Testis (tissue), 3 donors: ENCODE results near the gene PAF1. TPM values are rescaled to one million over a fixed set of nuclear protein-coding genes. Genes with fewer than 3 reads are reported as not detected.

Source experiments
- DNase-seq: peaks from one replicate; pipeline ENCODE4 v3.0.0-alpha.2; 2019
- H3K27ac ChIP-seq, 2 donors: fragments of 200-600 bp; sonication (generic); one replicate each; pipeline ENCODE4 v1.5.1; 2019
- H3K27me3 ChIP-seq: fragments of 200-600 bp; sonication (generic); one replicate; pipeline ENCODE4 v1.5.1; 2019
- H3K36me3 ChIP-seq: fragments of 200-600 bp; sonication (generic); one replicate; pipeline ENCODE4 v1.5.1; 2017; ENCODE audit warnings: low read depth; ENCODE audit errors: missing control alignments
- H3K4me1 ChIP-seq: fragments of 200-600 bp; sonication (generic); one replicate; pipeline ENCODE4 v1.5.1; 2019
- H3K4me3 ChIP-seq, 2 donors: fragments of 200-600 bp; sonication (generic); one replicate each; pipeline ENCODE4 v1.5.1; 2017 to 2019
- H3K9me3 ChIP-seq: fragments of 200-600 bp; sonication (generic); one replicate; pipeline ENCODE4 v1.5.1; 2017
- CTCF ChIP-seq, 3 experiments: fragments of 450-650 bp in 2 of 3; fragments of 200-600 bp in 1 of 3; sonication (generic) in 1 of 3; IDR thresholded peaks; one replicate each; pipeline ENCODE4 v1.5.1; 2016 to 2019; ENCODE audit warnings: antibody characterized with exemption in 3 of 3, mild to moderate bottlenecking in 2 of 3, moderate library complexity in 1 of 3
- POLR2A ChIP-seq: fragments of 450-650 bp; IDR thresholded peaks from one replicate; pipeline ENCODE4 v1.6.1; 2017; ENCODE audit warnings: antibody characterized with exemption, mild to moderate bottlenecking, moderate library complexity
- WGBS, 2 donors: methylation state at CpG; one replicate each; pipeline ENCODE4 v1.1.5; 2018; 5-methylcytosine and 5-hydroxymethylcytosine counted together
- intact Hi-C: fragments of 100-400 bp; cut with DNase I; formaldehyde crosslinking; loops from one replicate; pipeline ENCODE4 v1.15.1; 2023; ENCODE audit warnings: low total_unique reads
- microRNA-seq, 2 donors: library from miRNA; unstranded; fragments of <30 nt; microRNA quantifications; one replicate each; pipeline ENCODE4, GENCODE V29; 2016; ENCODE audit warnings: borderline number of aligned reads in 2 of 2, borderline replicate concordance in 1 of 2
- polyA plus RNA-seq: library from polyadenylated mRNA; stranded (reverse); fragments of 350-450 nt; fragmentation: Illumina TruSeq; extraction: RNeasy Lipid Tissue Mini Kit (QIAGEN cat#74804); gene quantifications from one replicate; pipeline ENCODE4 v1.2.3, GENCODE V29; 2014; ENCODE audit warnings: low read depth, low replicate concordance; ENCODE audit not compliant: insufficient read depth
- small RNA-seq, 2 donors: library from RNA; depleted of rRNA; stranded (forward); fragments of <200 nt; gene quantifications; one replicate each; pipeline ENCODE3, GENCODE V24; 2016
- total RNA-seq, 2 donors: library from RNA; depleted of rRNA; stranded (reverse); fragments of >200 nt; gene quantifications; one replicate each; pipeline ENCODE4 v1.2.3, GENCODE V29; 2016

PAF1 gene
- total and polyA plus RNA-seq, 3 donors from 2014 or later: 70.7 to 154 (median 74.6) TPM

- TF ChIP-seq CTCF (IDR thresholded peaks at IDR 0.05) (no peak), POLR2A (no peak)
- WGBS, 2 donors: 70 to 74% methylated on average over 3 of the region's 3 CpGs
- H3K4me1 ChIP-seq: no peaks in the 10 kb centered on the region
- no peak overlapping the region for H3K27ac ChIP-seq
- DNase-seq: no peak
- intact Hi-C loops: no loop called here
- H3K27me3 ChIP-seq: no peaks in the 10 kb centered on the region
- no peak overlapping the region for H3K4me3 ChIP-seq
- no peaks in the 10 kb centered on the region for H3K36me3 ChIP-seq
- no peaks in the 10 kb centered on the region for H3K9me3 ChIP-seq
These were observed 54.4 kb downstream of the PAF1 start for GRCh38 chr19:39336483-39336882.

Small RNA genes within 50 kb of the gene (microRNA-seq; reads per million reads assigned to microRNA genes)
- gene MIR4530: 0 to 0.70 reads per million in 2 donors

Small RNA genes within 50 kb of the gene (small RNA-seq; reads per million reads assigned to genes)
- gene AC011445.2 (0 reads per million in 2 donors), gene MIR4530 (0 reads per million in 2 donors), gene RN7SL566P (0 reads per million in 2 donors)

Other genes starting within 250 kb of the PAF1 start
- gene NCCRP1, start 194.1 kb downstream of the PAF1 start, total RNA-seq: 1 to 10 TPM; 1.1 to 1.3 TPM
- gene NCCRP1, start 194.1 kb downstream of the PAF1 start, polyA plus RNA-seq: 0.73 TPM
- 100 to 1,000 TPM in 1 of 2 donors, 10 to 100 TPM in 1; 98.0 to 192 TPM for gene SYCN, start 186.8 kb downstream of the PAF1 start, total RNA-seq
- 36.5 TPM for gene SYCN, start 186.8 kb downstream of the PAF1 start, polyA plus RNA-seq
- not detected for gene IFNL3, start 146.1 kb downstream of the PAF1 start, total RNA-seq
- gene IFNL3, start 146.1 kb downstream of the PAF1 start, polyA plus RNA-seq: not detected
- not detected for gene IFNL4, start 142.2 kb downstream of the PAF1 start, total RNA-seq
- gene IFNL4, start 142.2 kb downstream of the PAF1 start, polyA plus RNA-seq: not detected
- under 1 TPM in 1 of 2 donors, not detected in 1; 0.43 TPM for gene IFNL2, start 122.7 kb downstream of the PAF1 start, total RNA-seq
- not detected for gene IFNL2, start 122.7 kb downstream of the PAF1 start, polyA plus RNA-seq
- not detected for gene IFNL1, start 94.7 kb downstream of the PAF1 start, total RNA-seq
- not detected for gene IFNL1, start 94.7 kb downstream of the PAF1 start, polyA plus RNA-seq
- gene LRFN1, start 70.2 kb downstream of the PAF1 start, total RNA-seq: 1 to 10 TPM; 3.5 to 4.0 TPM
- 1.4 TPM for gene LRFN1, start 70.2 kb downstream of the PAF1 start, polyA plus RNA-seq
- 1 to 10 TPM; 2.4 to 3.7 TPM for gene GMFG, start 55.1 kb downstream of the PAF1 start, total RNA-seq
- gene GMFG, start 55.1 kb downstream of the PAF1 start, polyA plus RNA-seq: 19.5 TPM
- gene SAMD4B, start 48.7 kb downstream of the PAF1 start, total RNA-seq: 100 to 1,000 TPM; 228 to 276 TPM
- gene SAMD4B, start 48.7 kb downstream of the PAF1 start, polyA plus RNA-seq: 159 TPM
- gene MED29, start 272 bp upstream of the PAF1 start, total RNA-seq: 10 to 100 TPM; 46.1 to 53.5 TPM
- 38.9 TPM for gene MED29, start 272 bp upstream of the PAF1 start, polyA plus RNA-seq
- gene ZFP36, start 15.7 kb upstream of the PAF1 start, total RNA-seq: 10 to 100 TPM; 46.4 to 90.9 TPM
- gene ZFP36, start 15.7 kb upstream of the PAF1 start, polyA plus RNA-seq: 77.7 TPM
- 10 to 100 TPM; 22.6 to 32.8 TPM for gene PLEKHG2, start 21.6 kb upstream of the PAF1 start, total RNA-seq
- 29.2 TPM for gene PLEKHG2, start 21.6 kb upstream of the PAF1 start, polyA plus RNA-seq
- 1,000 to 10,000 TPM in 1 of 2 donors, 100 to 1,000 TPM in 1; 628 to 1,122 TPM for gene RPS16, start 44.8 kb upstream of the PAF1 start, total RNA-seq
- gene RPS16, start 44.8 kb upstream of the PAF1 start, polyA plus RNA-seq: 1,146 TPM
- 100 to 1,000 TPM; 363 to 366 TPM for gene SUPT5H, start 54.5 kb upstream of the PAF1 start, total RNA-seq
- gene SUPT5H, start 54.5 kb upstream of the PAF1 start, polyA plus RNA-seq: 359 TPM
- 10 to 100 TPM; 80.6 to 96.1 TPM for gene TIMM50, start 89.7 kb upstream of the PAF1 start, total RNA-seq
- gene TIMM50, start 89.7 kb upstream of the PAF1 start, polyA plus RNA-seq: 130 TPM
- gene DLL3, start 107.8 kb upstream of the PAF1 start, total RNA-seq: 1 to 10 TPM; 4.5 to 6.5 TPM
- gene DLL3, start 107.8 kb upstream of the PAF1 start, polyA plus RNA-seq: 1.6 TPM
- 10 to 100 TPM in 1 of 2 donors, 1 to 10 TPM in 1; 2.5 to 10.8 TPM for gene SELENOV, start 124.0 kb upstream of the PAF1 start, total RNA-seq
- 19.7 TPM for gene SELENOV, start 124.0 kb upstream of the PAF1 start, polyA plus RNA-seq
- gene EID2B, start 141.7 kb upstream of the PAF1 start, total RNA-seq: 10 to 100 TPM in 1 of 2 donors, 1 to 10 TPM in 1; 9.2 to 12.2 TPM
- gene EID2B, start 141.7 kb upstream of the PAF1 start, polyA plus RNA-seq: 6.6 TPM
- gene EID2, start 149.1 kb upstream of the PAF1 start, total RNA-seq: 10 to 100 TPM; 23.9 to 26.7 TPM
- 15.0 TPM for gene EID2, start 149.1 kb upstream of the PAF1 start, polyA plus RNA-seq
- not detected for gene LGALS13, start 211.4 kb upstream of the PAF1 start, total RNA-seq
- gene LGALS13, start 211.4 kb upstream of the PAF1 start, polyA plus RNA-seq: not detected